ENCODE data around the gene CDC40. TPM values are rescaled to one million over a fixed set of nuclear protein-coding genes. Genes with fewer than 3 reads are reported as not detected.

Gene CDC40
- polyA plus RNA-seq, 1 experiment: 9.1 TPM

- DNase-seq (ENCODE audit: low read depth): no peak
- CTCF ChIA-PET: interaction anchor here (1.2 to 1.5 kb wide), 2 partner anchors 10 to 14 kb away, joined by 4 read pairs; partner anchors contain the start of gene WASF1
Observed at GRCh38 chr6:110188791-110189190, 8.6 kb downstream of the CDC40 start.

DNA sequence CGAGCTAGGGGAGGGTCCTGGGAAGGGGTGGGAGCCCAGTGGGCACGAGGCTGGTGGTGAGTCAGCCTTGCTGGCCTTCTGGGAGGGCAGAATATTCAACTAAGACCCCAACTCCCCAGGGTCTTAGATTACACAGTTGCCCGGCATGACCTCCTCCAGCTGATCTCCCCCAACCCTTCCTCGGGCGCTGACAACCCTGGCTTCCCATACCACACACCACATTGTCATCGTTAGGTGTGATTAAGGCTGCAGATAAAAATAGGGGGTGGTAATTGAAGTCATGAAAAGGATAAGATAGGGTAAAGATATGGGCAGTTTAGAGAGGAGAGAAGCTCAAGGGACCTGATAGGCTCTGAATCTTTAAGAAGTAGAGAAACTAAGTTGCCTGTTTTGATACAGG is 10.5 kb downstream of the CDC40 start:
- ChIA-PET POLR2A (no interaction called here), CTCF (interaction anchor here (1.0 kb wide), 1 partner anchor 15 kb away, joined by 3 read pairs; no protein-coding TSS in a partner anchor)
- TF ChIP-seq, protein P1, sequence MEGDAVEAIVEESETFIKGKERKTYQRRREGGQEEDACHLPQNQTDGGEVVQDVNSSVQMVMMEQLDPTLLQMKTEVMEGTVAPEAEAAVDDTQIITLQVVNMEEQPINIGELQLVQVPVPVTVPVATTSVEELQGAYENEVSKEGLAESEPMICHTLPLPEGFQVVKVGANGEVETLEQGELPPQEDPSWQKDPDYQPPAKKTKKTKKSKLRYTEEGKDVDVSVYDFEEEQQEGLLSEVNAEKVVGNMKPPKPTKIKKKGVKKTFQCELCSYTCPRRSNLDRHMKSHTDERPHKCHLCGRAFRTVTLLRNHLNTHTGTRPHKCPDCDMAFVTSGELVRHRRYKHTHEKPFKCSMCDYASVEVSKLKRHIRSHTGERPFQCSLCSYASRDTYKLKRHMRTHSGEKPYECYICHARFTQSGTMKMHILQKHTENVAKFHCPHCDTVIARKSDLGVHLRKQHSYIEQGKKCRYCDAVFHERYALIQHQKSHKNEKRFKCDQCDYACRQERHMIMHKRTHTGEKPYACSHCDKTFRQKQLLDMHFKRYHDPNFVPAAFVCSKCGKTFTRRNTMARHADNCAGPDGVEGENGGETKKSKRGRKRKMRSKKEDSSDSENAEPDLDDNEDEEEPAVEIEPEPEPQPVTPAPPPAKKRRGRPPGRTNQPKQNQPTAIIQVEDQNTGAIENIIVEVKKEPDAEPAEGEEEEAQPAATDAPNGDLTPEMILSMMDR (IDR thresholded peaks at IDR 0.05; ENCODE audit: insufficient read depth, low read depth, low read length): no peak
- DNase-seq (ENCODE audit: low read depth): no peak
- H3K4me3 ChIP-seq (ENCODE audit: low read depth, low read length): no peak overlapping the region
- H3K27me3 ChIP-seq (ENCODE audit: control insufficient read depth, insufficient read depth, low read length): no peaks in the 10 kb centered on the region
- no peaks in the 10 kb centered on the region for H3K36me3 ChIP-seq (ENCODE audit: control insufficient read depth, insufficient read depth, low read length)

More at GRCh38 chr6:110188791-110189190, 8.6 kb downstream of the CDC40 start:
- POLR2A ChIA-PET: no interaction called here
- Histone ChIP-seq H3K27me3 (ENCODE audit: control insufficient read depth, insufficient read depth, low read length) (no peaks in the 10 kb centered on the region), H3K36me3 (ENCODE audit: control insufficient read depth, insufficient read depth, low read length) (no peaks in the 10 kb centered on the region), H3K4me3 (ENCODE audit: low read depth, low read length) (no peak overlapping the region)
- TF ChIP-seq, protein P1 (IDR thresholded peaks at IDR 0.05; ENCODE audit: insufficient read depth, low read depth, low read length): no peak

DNA sequence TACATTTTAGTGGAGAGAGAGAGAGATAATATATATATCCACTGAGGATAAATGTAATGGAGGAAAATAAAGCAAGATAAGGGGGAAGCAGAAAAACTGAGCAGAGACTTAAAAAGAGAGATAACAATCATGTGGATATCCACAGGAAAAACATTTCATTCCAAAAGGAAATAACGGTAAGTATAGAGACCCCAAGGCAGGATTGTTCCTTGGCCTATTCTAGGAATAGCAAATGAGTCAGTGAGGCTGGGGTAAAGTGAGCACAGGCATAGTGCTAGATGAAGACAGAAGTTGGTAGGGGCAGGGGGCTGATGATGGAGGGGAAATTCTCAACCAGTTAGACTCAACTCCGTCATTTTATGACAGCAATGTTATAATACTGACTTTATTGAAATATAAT is 11.2 kb downstream of the CDC40 start:
- TF ChIP-seq, protein P1 (IDR thresholded peaks at IDR 0.05; ENCODE audit: insufficient read depth, low read depth, low read length): no peak
- H3K4me3 ChIP-seq (ENCODE audit: low read depth, low read length): no peak overlapping the region
- H3K27me3 ChIP-seq (ENCODE audit: control insufficient read depth, insufficient read depth, low read length): no peaks in the 10 kb centered on the region
- no peaks in the 10 kb centered on the region for H3K36me3 ChIP-seq (ENCODE audit: control insufficient read depth, insufficient read depth, low read length)
- POLR2A ChIA-PET: no interaction called here
- CTCF ChIA-PET: no interaction called here
- DNase-seq (ENCODE audit: low read depth): no peak

DNA sequence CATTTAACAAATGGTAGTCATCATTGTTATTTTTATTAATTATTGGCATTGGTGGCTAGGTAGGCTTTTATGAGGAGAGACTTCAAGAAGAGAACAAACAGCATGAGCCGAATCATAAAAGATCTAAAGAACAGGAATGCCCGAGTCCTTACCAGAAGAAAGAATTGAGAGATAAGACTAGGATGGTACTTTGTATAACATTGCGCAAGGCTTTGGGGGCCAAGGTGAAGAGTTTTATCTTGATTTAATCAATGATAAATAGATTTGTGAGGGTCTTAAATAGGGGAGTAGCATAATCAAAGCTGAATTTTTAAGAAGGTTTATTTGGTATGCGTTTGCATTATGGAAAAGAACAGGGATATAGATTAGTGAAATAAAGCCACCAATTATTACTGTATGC is 15.4 kb downstream of the CDC40 start:
- TF ChIP-seq, protein P1 (IDR thresholded peaks at IDR 0.05; ENCODE audit: insufficient read depth, low read depth, low read length): no peak
- DNase-seq (ENCODE audit: low read depth): no peak
- Histone ChIP-seq H3K27me3 (ENCODE audit: control insufficient read depth, insufficient read depth, low read length) (no peaks in the 10 kb centered on the region), H3K36me3 (ENCODE audit: control insufficient read depth, insufficient read depth, low read length) (no peaks in the 10 kb centered on the region), H3K4me3 (ENCODE audit: low read depth, low read length) (no peak overlapping the region)
- CTCF ChIA-PET: no interaction called here
- POLR2A ChIA-PET: interaction anchor here (0.6 kb wide), 1 partner anchor 66 kb away, joined by 3 read pairs; no protein-coding TSS in a partner anchor

- DNase-seq (ENCODE audit: low read depth): no peak
- no peak overlapping the region for H3K4me3 ChIP-seq (ENCODE audit: low read depth, low read length)
- no peaks in the 10 kb centered on the region for H3K27me3 ChIP-seq (ENCODE audit: control insufficient read depth, insufficient read depth, low read length)
- ChIA-PET POLR2A (no interaction called here), CTCF (no interaction called here)
- TF ChIP-seq, protein P1 (IDR thresholded peaks at IDR 0.05; ENCODE audit: insufficient read depth, low read depth, low read length): no peak
- H3K36me3 ChIP-seq (ENCODE audit: control insufficient read depth, insufficient read depth, low read length): no peaks in the 10 kb centered on the region
Observed at GRCh38 chr6:110196874-110197273, 16.6 kb downstream of the CDC40 start.

All from BJ (cell line).